Activated CD4-positive, CD25-positive, alpha-beta regulatory T cell treated with anti-CD3 and anti-CD28 coated beads, Interleukin-2, amount 50 U/mL, for 24 hours (primary cell): ENCODE measurements around the gene XPNPEP3.
"Not testable (repeated sequence)": the region's sequence is repeated elsewhere in the genome, so short reads cannot be mapped to it uniquely, and the experiment has no call there.

Source experiments
- ATAC-seq, 2 donors: fragments of 150-1000 bp; cut with Tn5 transposase; one replicate each; pipeline ENCODE4 v1.10.0; 2021; ENCODE audit warnings: mild to moderate bottlenecking in 1 of 2, moderate library complexity in 1 of 2

Gene XPNPEP3

GRCh38 chr22:40857309-40857855, 434 bp downstream of the XPNPEP3 start:
- no peak for ATAC-seq

- no peak for ATAC-seq
These were observed 5.1 kb downstream of the XPNPEP3 start, which contains the start of gene DNAJB7 for GRCh38 chr22:40862013-40862412. TSS of gene DNAJB7 (minus strand) at chr22:40862113. CDS start at chr22:40861994, 119 bp downstream.

DNA sequence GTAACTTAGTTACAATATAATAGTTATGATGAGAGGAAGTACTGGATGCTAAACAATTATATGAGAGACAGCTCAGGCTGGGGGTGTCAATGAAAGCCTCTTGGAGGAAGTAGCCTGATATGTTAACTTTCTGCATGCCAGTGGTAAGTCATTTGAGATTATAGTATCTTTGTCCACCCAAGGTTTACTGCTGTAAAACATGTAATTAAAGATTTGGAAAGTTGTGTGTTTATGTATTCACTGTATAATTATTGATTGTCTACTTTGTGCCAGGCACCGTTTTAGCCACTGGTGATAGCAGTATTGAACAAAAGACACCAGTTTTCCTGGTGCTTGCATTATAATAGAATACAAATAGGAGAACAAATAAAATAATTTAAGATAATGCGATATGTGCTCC, 5.6 kb downstream of the XPNPEP3 start:
- ATAC-seq, result no peak

GRCh38 chr22:40867109-40867508, 10.2 kb downstream of the XPNPEP3 start:
- no peak for ATAC-seq

GRCh38 chr22:40868379-40868778, 11.4 kb downstream of the XPNPEP3 start:
- ATAC-seq, result not testable (repeated sequence)

DNA sequence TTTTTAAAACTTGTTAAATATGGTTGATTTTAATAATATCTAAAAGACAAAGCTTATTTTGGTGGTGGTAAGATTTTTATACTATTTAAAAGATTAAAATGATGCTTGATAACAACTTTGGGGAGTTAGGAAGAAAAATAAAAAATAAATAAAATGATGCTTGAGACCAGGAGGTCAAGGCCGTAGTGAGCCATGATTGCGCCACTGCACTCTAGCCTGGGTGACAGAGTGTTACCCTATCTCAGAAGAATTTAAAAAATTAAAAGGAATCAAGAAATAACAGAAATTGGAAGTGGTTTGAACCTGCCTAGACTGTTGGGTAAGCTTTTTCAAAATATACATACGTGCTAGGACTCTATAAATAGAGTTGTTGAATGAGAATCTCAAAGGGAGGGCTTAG, 17.1 kb downstream of the XPNPEP3 start:
- no peak for ATAC-seq

- ATAC-seq, result no peak
These were observed 18.2 kb downstream of the XPNPEP3 start for GRCh38 chr22:40875111-40875510.

DNA sequence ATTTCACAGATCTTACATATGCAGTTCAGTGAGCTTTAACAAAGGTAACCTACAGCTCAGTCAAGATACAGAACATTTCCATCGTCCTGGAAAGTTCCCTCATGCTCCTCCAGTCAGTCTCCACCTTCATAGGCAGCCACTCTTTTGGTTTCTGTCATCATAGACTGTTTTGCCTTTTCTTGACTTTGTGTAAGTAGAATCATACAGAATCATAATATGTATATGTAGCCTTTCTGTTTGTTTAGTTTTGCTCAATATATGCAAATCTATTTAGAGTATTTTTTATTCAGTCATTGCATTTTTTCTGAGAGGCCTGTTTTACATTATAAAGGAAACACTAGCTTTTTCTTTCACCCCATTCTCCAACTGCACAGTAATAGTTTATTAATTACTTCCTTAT, 20.0 kb downstream of the XPNPEP3 start:
- ATAC-seq, result no peak

GRCh38 chr22:40877488-40877887, 20.5 kb downstream of the XPNPEP3 start:
- no peak for ATAC-seq

- ATAC-seq, result no peak
These were observed 22.0 kb downstream of the XPNPEP3 start for GRCh38 chr22:40878922-40879321.

DNA sequence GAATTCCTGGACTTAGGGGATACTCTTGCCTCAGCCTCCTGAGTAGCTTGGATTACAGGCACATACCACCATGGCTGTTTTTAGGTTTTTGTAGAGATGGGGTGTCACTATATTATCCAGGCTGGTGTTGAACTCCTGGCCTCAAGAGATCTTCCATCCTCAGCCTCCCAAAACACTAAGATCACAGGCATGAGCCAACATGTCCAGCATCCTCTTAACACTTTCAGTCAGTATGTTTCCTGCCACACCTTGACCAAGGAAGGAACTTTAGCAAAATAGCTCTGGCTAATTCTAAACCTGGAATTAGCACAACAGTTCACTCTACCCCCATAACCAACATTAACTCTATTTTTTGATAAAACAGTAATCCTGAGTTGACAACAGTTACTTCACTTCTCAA, 32.2 kb downstream of the XPNPEP3 start:
- no peak for ATAC-seq

DNA sequence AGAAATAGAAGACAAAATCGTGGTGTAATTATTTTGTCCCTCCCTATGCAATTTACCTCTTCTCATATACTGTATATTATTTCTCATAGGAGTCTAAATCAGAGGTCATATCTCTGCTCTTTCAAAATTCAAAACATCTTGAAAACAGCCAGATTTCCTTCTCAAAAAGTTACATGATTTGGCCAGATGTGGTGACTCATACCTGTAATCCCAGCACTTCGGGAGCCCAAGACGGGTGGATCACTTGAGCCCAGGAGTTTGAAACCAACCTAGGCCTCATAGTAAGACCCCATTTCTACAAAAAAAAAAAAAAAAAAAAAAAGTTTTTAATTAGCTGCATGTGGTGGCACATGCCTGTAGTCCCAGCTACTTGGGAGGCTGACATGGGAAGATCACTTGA, 33.9 kb downstream of the XPNPEP3 start:
- no peak for ATAC-seq

- no peak for ATAC-seq
These were observed 37.5 kb downstream of the XPNPEP3 start for GRCh38 chr22:40894417-40894816.

GRCh38 chr22:40898850-40899357, 42.0 kb downstream of the XPNPEP3 start:
- peak; percentile 82 to 89 for ATAC-seq

DNA sequence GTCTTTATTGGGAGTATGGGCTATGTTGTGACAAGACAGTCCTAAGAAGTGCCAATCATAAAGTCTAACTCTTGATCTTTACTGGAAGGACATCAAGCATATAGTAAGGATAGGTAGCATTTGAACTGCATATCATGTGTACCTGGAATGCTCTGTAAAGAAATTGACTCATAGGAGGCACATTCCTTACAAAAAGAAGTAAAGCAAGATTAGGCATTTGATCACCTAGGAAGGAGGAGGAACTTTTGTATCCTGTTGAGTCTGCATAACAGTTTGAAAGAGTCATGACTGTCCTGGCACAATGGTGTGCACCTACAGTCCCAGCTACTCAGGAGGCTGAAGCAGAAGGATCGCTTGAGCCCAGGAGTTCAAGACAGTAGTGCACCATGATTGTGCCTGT, 47.2 kb downstream of the XPNPEP3 start:
- no peak for ATAC-seq

GRCh38 chr22:40908895-40909294, 51.9 kb downstream of the XPNPEP3 start:
- no peak for ATAC-seq

DNA sequence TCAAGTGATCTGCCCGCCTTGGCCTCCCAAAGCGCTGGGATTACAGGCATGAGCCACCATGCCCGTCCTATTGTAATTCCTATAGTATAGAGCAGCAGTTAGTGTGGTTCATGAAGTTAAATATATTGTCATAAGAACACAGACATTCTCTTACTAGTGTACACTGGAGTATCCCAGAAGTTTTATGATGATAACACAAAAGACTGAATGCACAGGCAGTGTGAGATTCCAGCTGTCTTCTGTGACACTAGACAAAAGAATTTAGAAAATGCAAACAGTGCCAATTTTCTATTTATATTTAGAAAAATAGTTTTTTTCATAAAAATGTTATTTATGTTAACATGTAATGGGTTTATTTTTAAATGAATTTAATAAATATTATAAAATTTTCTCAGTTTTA, 54.8 kb downstream of the XPNPEP3 start:
- no peak for ATAC-seq

DNA sequence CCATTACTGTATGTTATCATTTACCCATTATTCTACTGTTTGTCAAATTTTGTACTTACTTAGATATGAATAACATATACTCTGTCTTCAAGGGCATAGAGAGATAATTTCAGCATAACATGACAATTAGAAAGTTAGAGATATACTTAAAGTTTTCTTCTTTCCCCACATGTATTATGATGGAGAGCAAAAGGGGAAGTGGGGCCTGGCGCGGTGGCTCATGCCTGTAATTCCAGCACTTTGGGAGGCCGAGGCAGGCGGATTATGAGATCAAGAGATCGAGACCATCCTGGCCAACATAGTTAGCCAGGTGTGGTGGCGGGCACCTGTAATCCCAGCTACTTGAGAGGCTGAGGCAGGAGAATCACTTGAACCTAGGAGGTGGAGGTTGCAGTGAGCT, 56.0 kb downstream of the XPNPEP3 start:
- ATAC-seq, result not testable (repeated sequence)

- ATAC-seq, result no peak
These were observed 62.5 kb downstream of the XPNPEP3 start for GRCh38 chr22:40919446-40919845.

- ATAC-seq, result no peak
These were observed 63.6 kb downstream of the XPNPEP3 start for GRCh38 chr22:40920526-40920925.

GRCh38 chr22:40922484-40923303, 65.7 kb downstream of the XPNPEP3 start:
- peak; percentile 58 to 70 for ATAC-seq

GRCh38 chr22:40928657-40929056, 71.7 kb downstream of the XPNPEP3 start:
- ATAC-seq, result no peak

DNA sequence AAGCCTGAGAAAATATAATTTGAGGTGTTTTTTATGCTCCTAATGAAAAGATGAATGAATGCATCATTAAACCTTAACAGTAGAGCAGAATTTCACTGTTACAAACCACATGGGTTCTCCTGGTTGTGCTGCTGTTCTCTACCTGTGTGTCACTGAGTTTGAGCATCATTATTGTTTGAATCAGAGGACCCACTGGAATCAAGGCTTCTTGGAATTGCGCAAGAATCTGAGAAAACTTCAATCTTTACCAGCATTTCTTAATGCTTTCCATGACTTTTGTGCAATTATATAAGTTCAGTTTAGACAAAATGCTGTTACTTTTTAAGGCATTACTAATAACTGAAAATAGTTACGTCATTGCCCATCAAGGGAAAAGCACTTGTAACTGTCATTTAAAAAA, 75.4 kb downstream of the XPNPEP3 start:
- no peak for ATAC-seq

GRCh38 chr22:40939202-40939601, 82.3 kb downstream of the XPNPEP3 start:
- peak; percentile 61 to 87 for ATAC-seq
